ENCODE measurements around the gene LIMD2. TPM values are rescaled to one million over a fixed set of nuclear protein-coding genes. Genes with fewer than 3 reads are reported as not detected.

LIMD2 gene
- total and polyA plus RNA-seq, 2 of the 8 experiments (the other 6 are each of a cell fraction or from before 2014, with no cell fraction given), result 72.0 to 77.2 TPM

- TF ChIP-seq CHD7 (IDR thresholded peaks at IDR 0.05; ENCODE audit: insufficient replicate concordance, low read length) (no peak), CHD1 (IDR thresholded peaks at IDR 0.05; ENCODE audit: low read depth, low read length) (no peak), SP1 (IDR thresholded peaks at IDR 0.05; ENCODE audit: low read depth, low read length) (no peak), KDM4A (IDR thresholded peaks at IDR 0.05; ENCODE audit: low read depth, low read length, severe bottlenecking) (no peak), CREB1 (IDR thresholded peaks at IDR 0.05) (no peak), FOSL1 (IDR thresholded peaks at IDR 0.05; ENCODE audit: insufficient read depth, low read depth, low read length) (no peak), RXRA (IDR thresholded peaks at IDR 0.05; ENCODE audit: insufficient read depth, low read depth, low read length) (no peak), JUND (IDR thresholded peaks at IDR 0.05; ENCODE audit: low read length) (no peak)
Observed at GRCh38 chr17:63698381-63698885, 1.5 kb downstream of the LIMD2 start (continued).
